NCI-H446 (cell line): ENCODE results near the gene AFF2.
"Not testable (repeated sequence)": the region's sequence is repeated elsewhere in the genome, so short reads cannot be mapped to it uniquely, and the experiment has no call there.

ENCODE experiments used
- DNase-seq, 2 experiments: peaks; one replicate each; lab custom pipeline; 2025; lab: John Stamatoyannopoulos, UW

AFF2 gene

GRCh38 chrX:148854306-148854705, 353.9 kb downstream of the AFF2 start:
- DNase-seq: no peak

GRCh38 chrX:148856505-148856904, 356.1 kb downstream of the AFF2 start:
- no peak for DNase-seq

GRCh38 chrX:148865277-148866210, 365.1 kb downstream of the AFF2 start:
- DNase-seq: no peak

GRCh38 chrX:148867596-148867995, 367.2 kb downstream of the AFF2 start:
- no peak for DNase-seq

GRCh38 chrX:148871422-148872160, 371.2 kb downstream of the AFF2 start:
- no peak for DNase-seq

GRCh38 chrX:148872161-148872535, 371.7 kb downstream of the AFF2 start:
- no peak for DNase-seq

- DNase-seq: no peak
These were observed 372.5 kb downstream of the AFF2 start for GRCh38 chrX:148872881-148873280.

- no peak for DNase-seq
These were observed 374.3 kb downstream of the AFF2 start for GRCh38 chrX:148874636-148875246.

GRCh38 chrX:148878371-148878770, 378.0 kb downstream of the AFF2 start:
- no peak for DNase-seq

GRCh38 chrX:148885203-148885602, 384.8 kb downstream of the AFF2 start:
- DNase-seq: no peak

GRCh38 chrX:148893395-148893794, 393.0 kb downstream of the AFF2 start:
- no peak for DNase-seq

GRCh38 chrX:148902581-148902980, 402.2 kb downstream of the AFF2 start:
- DNase-seq: no peak

- no peak for DNase-seq
These were observed 402.8 kb downstream of the AFF2 start for GRCh38 chrX:148903176-148903575.

GRCh38 chrX:148904421-148905111, 404.1 kb downstream of the AFF2 start:
- no peak for DNase-seq

GRCh38 chrX:148905400-148905799, 405.0 kb downstream of the AFF2 start:
- no peak for DNase-seq

GRCh38 chrX:148906628-148907027, 406.2 kb downstream of the AFF2 start:
- not testable (repeated sequence) for DNase-seq

- no peak for DNase-seq
These were observed 409.3 kb downstream of the AFF2 start for GRCh38 chrX:148909758-148910157.

GRCh38 chrX:148913971-148914370, 413.6 kb downstream of the AFF2 start:
- DNase-seq: no peak

- no peak for DNase-seq
These were observed 414.4 kb downstream of the AFF2 start for GRCh38 chrX:148914783-148915182.

GRCh38 chrX:148915474-148915873, 415.1 kb downstream of the AFF2 start:
- no peak for DNase-seq

- DNase-seq: no peak
These were observed 417.0 kb downstream of the AFF2 start for GRCh38 chrX:148917441-148917840.

- DNase-seq: no peak
These were observed 423.2 kb downstream of the AFF2 start for GRCh38 chrX:148923631-148924030.
